ENCODE data around the gene DACH1. TPM values are rescaled to one million over a fixed set of nuclear protein-coding genes. Genes with fewer than 3 reads are reported as not detected.

The DACH1 gene
- total and polyA plus RNA-seq, 2 of the 8 experiments (the other 6 are each of a cell fraction or from before 2014, with no cell fraction given) = 0.12 to 0.67 TPM

DNA sequence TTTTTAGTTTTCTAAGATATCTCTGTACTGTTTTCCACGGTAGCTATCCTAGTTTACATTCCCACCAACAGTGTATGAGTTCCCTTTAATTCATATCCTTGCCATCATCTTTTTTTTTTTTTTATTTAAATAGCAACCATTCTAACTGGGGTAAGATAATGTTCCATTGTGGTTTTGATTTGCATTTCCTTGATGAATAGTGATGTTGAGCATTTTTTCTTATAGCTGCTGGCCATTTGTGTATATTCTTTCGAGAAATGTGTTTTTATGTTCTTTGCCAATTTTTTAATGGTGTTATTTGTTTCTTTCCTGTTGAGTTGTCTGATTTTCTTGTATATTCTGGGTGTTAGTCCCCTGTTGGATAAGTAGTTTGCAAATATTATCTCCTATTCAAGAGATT, 454.8 kb downstream of the DACH1 start:
- Histone ChIP-seq H3K56ac (replicated peaks; ENCODE audit: insufficient read length, low read depth, low read length) (no peak overlapping the region), H2BK12ac (ENCODE audit: low read depth, low read length) (no peak overlapping the region), H2AFZ (ENCODE audit: low read length) (no peak overlapping the region), H3K18ac (ENCODE audit: extremely low read depth, low read length) (no peak overlapping the region), H3K79me1 (ENCODE audit: low read depth, low read length) (no peaks in the 10 kb centered on the region), H2BK20ac (ENCODE audit: low read length) (no peak overlapping the region), H4K8ac (ENCODE audit: extremely low read depth, insufficient read depth, low read length) (no peak overlapping the region), H3K23me2 (ENCODE audit: low read depth, low read length) (no peaks in the 10 kb centered on the region), H3K9ac (replicated peaks in 1 of 4; ENCODE audit: extremely low read depth in 1 of 4, low read depth in 3 of 4, low read length in 3 of 4) (no peak overlapping the region), H2BK120ac (replicated peaks; ENCODE audit: low read depth, low read length) (no peak overlapping the region), H3K9me3 (ENCODE audit: insufficient read depth in 2 of 2, low read depth in 1 of 2, low read length in 1 of 2) (no peaks in the 10 kb centered on the region), H3K27me3 (replicated peaks in 1 of 4; ENCODE audit: control insufficient read depth in 3 of 4, extremely low read depth in 1 of 4, insufficient read depth in 3 of 4, low read length in 3 of 4) (no peaks in the 10 kb centered on the region), H4K20me1 (replicated peaks in 1 of 2; ENCODE audit: control insufficient read depth in 1 of 2, insufficient read depth in 2 of 2, low read length in 2 of 2) (no peaks in the 10 kb centered on the region), H3K27ac (ENCODE audit: low read depth, low read length) (no peak overlapping the region), H3K4ac (replicated peaks; ENCODE audit: insufficient read length, low read depth, low read length) (no peak overlapping the region), H2BK15ac (ENCODE audit: low read length) (no peak overlapping the region), H3K23ac (ENCODE audit: insufficient read length) (no peak overlapping the region), H2BK5ac (ENCODE audit: low read depth, low read length) (no peak overlapping the region), H3K14ac (ENCODE audit: insufficient read length) (no peak overlapping the region), H4K5ac (ENCODE audit: insufficient read length, low read depth, low read length) (no peak overlapping the region), H3K4me1 (replicated peaks in 1 of 4; ENCODE audit: control insufficient read depth in 3 of 4, insufficient read depth in 4 of 4, low read length in 3 of 4) (no peaks in the 10 kb centered on the region), H2AK5ac (ENCODE audit: low read depth, low read length) (no peak overlapping the region), H3K4me2 (ENCODE audit: insufficient read depth in 1 of 2, low read depth in 2 of 2, low read length in 2 of 2) (no peak overlapping the region), H3K79me2 (ENCODE audit: control insufficient read depth in 1 of 2, insufficient read depth in 2 of 2, low read length in 2 of 2) (no peaks in the 10 kb centered on the region), H4K91ac (replicated peaks; ENCODE audit: insufficient read length, low read length) (no peak overlapping the region), H3K4me3 (ENCODE audit: extremely low read depth in 1 of 4, insufficient read depth in 2 of 4, low read depth in 3 of 4, low read length in 4 of 4) (no peak overlapping the region), H3K36me3 (ENCODE audit: control insufficient read depth in 2 of 4, insufficient read depth in 4 of 4, low read length in 3 of 4) (no peaks in the 10 kb centered on the region)
- FAIRE-seq (no peak), DNase-seq (ENCODE audit: low read depth in 1 of 2, low spot score in 2 of 2) (no peak)
- ChIA-PET CTCF (ENCODE audit: partially characterized antibody) (no interaction called here), POLR2A (ENCODE audit: partially characterized antibody) (no interaction called here)
- TF ChIP-seq PHF8 (conservative IDR thresholded peaks at IDR 0.05; ENCODE audit: low read depth, low read length) = no peak
- TF ChIP-seq, protein P1, sequence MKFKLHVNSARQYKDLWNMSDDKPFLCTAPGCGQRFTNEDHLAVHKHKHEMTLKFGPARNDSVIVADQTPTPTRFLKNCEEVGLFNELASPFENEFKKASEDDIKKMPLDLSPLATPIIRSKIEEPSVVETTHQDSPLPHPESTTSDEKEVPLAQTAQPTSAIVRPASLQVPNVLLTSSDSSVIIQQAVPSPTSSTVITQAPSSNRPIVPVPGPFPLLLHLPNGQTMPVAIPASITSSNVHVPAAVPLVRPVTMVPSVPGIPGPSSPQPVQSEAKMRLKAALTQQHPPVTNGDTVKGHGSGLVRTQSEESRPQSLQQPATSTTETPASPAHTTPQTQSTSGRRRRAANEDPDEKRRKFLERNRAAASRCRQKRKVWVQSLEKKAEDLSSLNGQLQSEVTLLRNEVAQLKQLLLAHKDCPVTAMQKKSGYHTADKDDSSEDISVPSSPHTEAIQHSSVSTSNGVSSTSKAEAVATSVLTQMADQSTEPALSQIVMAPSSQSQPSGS (IDR thresholded peaks at IDR 0.05; ENCODE audit: low read length) = no peak
- TF ChIP-seq POLR2A (IDR thresholded peaks at IDR 0.05; ENCODE audit: control extremely low read depth in 1 of 2, low read depth in 2 of 2, low read length in 2 of 2) = no peak
- no peak for TF ChIP-seq SRF (IDR thresholded peaks at IDR 0.05; ENCODE audit: low read depth, low read length)
- TF ChIP-seq, protein P2, sequence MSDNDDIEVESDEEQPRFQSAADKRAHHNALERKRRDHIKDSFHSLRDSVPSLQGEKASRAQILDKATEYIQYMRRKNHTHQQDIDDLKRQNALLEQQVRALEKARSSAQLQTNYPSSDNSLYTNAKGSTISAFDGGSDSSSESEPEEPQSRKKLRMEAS (IDR thresholded peaks at IDR 0.05) = no peak
- 92% methylated on average over 2 of the region's 2 CpGs; no CpG with 5 or more reads in 1 of the 2 experiments for whole genome bisulfite sequencing, 2 experiments (ENCODE audit: extremely low coverage in 1 of 2, insufficient coverage in 1 of 2, insufficient read length in 1 of 2, insufficient replicate concordance in 2 of 2, low coverage in 1 of 2, low lambda C conversion rate in 2 of 2, missing lambda C conversion rate in 1 of 2)

Data from H1 (cell line).